ENCODE measurements around the gene CACNB3. TPM values are rescaled to one million over a fixed set of nuclear protein-coding genes. Genes with fewer than 3 reads are reported as not detected.

CACNB3 gene
- total and polyA plus RNA-seq, 2 of the 13 experiments (the other 11 are each of a cell fraction or from before 2014, with no cell fraction given) = 0.29 to 0.54 TPM

GRCh38 chr12:48810903-48811431, 7.3 kb upstream of the CACNB3 start (continued):
- TF ChIP-seq PRDM4 (CRISPR knock-in tag; IDR thresholded peaks at IDR 0.05; ENCODE audit: borderline replicate concordance) (no peak), NCOA5 (CRISPR knock-in tag; IDR thresholded peaks at IDR 0.05) (no peak), ZIK1 (CRISPR knock-in tag; IDR thresholded peaks at IDR 0.05; ENCODE audit: borderline replicate concordance, low read depth) (no peak), AFF4 (CRISPR knock-in tag; IDR thresholded peaks at IDR 0.05) (no peak), ZNF670 (CRISPR knock-in tag; IDR thresholded peaks at IDR 0.05; ENCODE audit: borderline replicate concordance) (no peak), STAG1 (CRISPR knock-in tag; IDR thresholded peaks at IDR 0.05) (no peak), CHCHD3 (CRISPR knock-in tag; IDR thresholded peaks at IDR 0.05) (no peak), ELF1 (CRISPR knock-in tag; IDR thresholded peaks at IDR 0.05) (no peak), NKX3-1 (CRISPR knock-in tag; IDR thresholded peaks at IDR 0.05) (no peak), ZSCAN21 (CRISPR knock-in tag; IDR thresholded peaks at IDR 0.05; ENCODE audit: borderline replicate concordance) (no peak), ZNF556 (CRISPR knock-in tag; IDR thresholded peaks at IDR 0.05; ENCODE audit: borderline replicate concordance) (no peak), PAXIP1 (CRISPR knock-in tag; conservative IDR thresholded peaks at IDR 0.05) (peak; percentile 54; the same call in 1 of the 2 replicates), REXO4 (CRISPR knock-in tag; IDR thresholded peaks at IDR 0.05; ENCODE audit: borderline replicate concordance) (no peak), KAT8 (CRISPR knock-in tag; IDR thresholded peaks at IDR 0.05) (no peak), HOXA7 (CRISPR knock-in tag; IDR thresholded peaks at IDR 0.05) (no peak), ZNF264 (CRISPR knock-in tag; IDR thresholded peaks at IDR 0.05) (no peak), STAT5B (CRISPR knock-in tag; IDR thresholded peaks at IDR 0.05) (no peak), CAMTA2 (CRISPR knock-in tag; IDR thresholded peaks at IDR 0.05; ENCODE audit: borderline replicate concordance) (no peak), MAFG (CRISPR knock-in tag; IDR thresholded peaks at IDR 0.05) (no peak), SPEN (CRISPR knock-in tag; IDR thresholded peaks at IDR 0.05; ENCODE audit: low read depth) (0 out of 2 replicates have a peak, but pooled peaks have one; percentile 40), ZZZ3 (CRISPR knock-in tag; IDR thresholded peaks at IDR 0.05; ENCODE audit: borderline replicate concordance) (no peak), MEIS2 (CRISPR knock-in tag; IDR thresholded peaks at IDR 0.05) (no peak)
